Measurements from ENCODE around the gene SRL. TPM values are rescaled to one million over a fixed set of nuclear protein-coding genes. Genes with fewer than 3 reads are reported as not detected.

SRL gene
- total and polyA plus RNA-seq, 2 of the 13 experiments (the other 11 are each of a cell fraction or from before 2014, with no cell fraction given) = 0.05 TPM; not detected in 1

- peak; percentile 97 for TF ChIP-seq POGK (CRISPR knock-in tag; conservative IDR thresholded peaks at IDR 0.05)
- TF ChIP-seq SALL2 (CRISPR knock-in tag; IDR thresholded peaks at IDR 0.05) = peak; percentile 93
- TF ChIP-seq FOXA1 (IDR thresholded peaks at IDR 0.05) = no peak
- no peak for TF ChIP-seq FOXA1 (CRISPR knock-in tag; IDR thresholded peaks at IDR 0.05)
- peak; percentile 92 for TF ChIP-seq ARNT2 (CRISPR knock-in tag; IDR thresholded peaks at IDR 0.05; ENCODE audit: low read depth)
- TF ChIP-seq ZNF672 (CRISPR knock-in tag; IDR thresholded peaks at IDR 0.05) = 0 out of 2 replicates have a peak, but pooled peaks have one; percentile 73
- TF ChIP-seq KDM3A (CRISPR knock-in tag; IDR thresholded peaks at IDR 0.05; ENCODE audit: low read depth) = peak; percentile 81; the same call in 1 of the 2 replicates
- peak; percentile 64 for TF ChIP-seq ZNF264 (CRISPR knock-in tag; IDR thresholded peaks at IDR 0.05)
- TF ChIP-seq TGIF2 (CRISPR knock-in tag; IDR thresholded peaks at IDR 0.05) = 0 out of 2 replicates have a peak, but pooled peaks have one; percentile 33
- peak; percentile 46; the same call in 1 of the 2 replicates for TF ChIP-seq FOXO1 (CRISPR knock-in tag; IDR thresholded peaks at IDR 0.05)
- TF ChIP-seq PRDM4 (CRISPR knock-in tag; IDR thresholded peaks at IDR 0.05; ENCODE audit: borderline replicate concordance) = 0 out of 2 replicates have a peak, but pooled peaks have one; percentile 45
- no peak for TF ChIP-seq ZBTB26 (CRISPR knock-in tag; IDR thresholded peaks at IDR 0.05; ENCODE audit: borderline replicate concordance)
- TF ChIP-seq ZNF256 (CRISPR knock-in tag; conservative IDR thresholded peaks at IDR 0.05) = 0 out of 2 replicates have a peak, but pooled peaks have one; percentile 40
- peak; percentile 74 for TF ChIP-seq IKZF5 (CRISPR knock-in tag; IDR thresholded peaks at IDR 0.05)
- TF ChIP-seq ZNF639 (CRISPR knock-in tag; conservative IDR thresholded peaks at IDR 0.05) = 0 out of 2 replicates have a peak, but pooled peaks have one; percentile 29
- peak; percentile 46; the same call in 1 of the 2 replicates for TF ChIP-seq ISL2 (CRISPR knock-in tag; IDR thresholded peaks at IDR 0.05)
- no peak for TF ChIP-seq SMARCC2 (IDR thresholded peaks at IDR 0.05)
- peak; percentile 92 for TF ChIP-seq TAF1 (CRISPR knock-in tag; IDR thresholded peaks at IDR 0.05)
- TF ChIP-seq NFIB (CRISPR knock-in tag; IDR thresholded peaks at IDR 0.05; ENCODE audit: borderline replicate concordance) = no peak
These were observed 11.7 kb upstream of the SRL start (continued) for GRCh38 chr16:4253394-4254150.

Data from HepG2 (cell line).